GM13977 (cell line): ENCODE data around the gene MAST4.

Source experiments
- DNase-seq: peaks from one replicate; pipeline ENCODE4 v3.0.0; 2012; ENCODE audit warnings: low spot score
- in situ Hi-C: fragments of 300-500 bp; cut with MboI; formaldehyde crosslinking; loops from one replicate; pipeline ENCODE4 v1.12.0; 2022; ENCODE audit warnings: low sequenced_read_pairs, low pct_unique_long_range_greater_than_20kb, mixed read lengths, inconsistent platforms; ENCODE audit not compliant: unreplicated experiment
- TF ChIP-seq, protein P1 (sequence below): IDR thresholded peaks from 2 replicates; pipeline ENCODE4 v1.5.1; 2012; ENCODE audit warnings: mild to moderate bottlenecking, control low read depth; ENCODE audit not compliant: insufficient read depth; ENCODE audit errors: extremely low read depth, missing control alignments

MAST4 gene

DNA sequence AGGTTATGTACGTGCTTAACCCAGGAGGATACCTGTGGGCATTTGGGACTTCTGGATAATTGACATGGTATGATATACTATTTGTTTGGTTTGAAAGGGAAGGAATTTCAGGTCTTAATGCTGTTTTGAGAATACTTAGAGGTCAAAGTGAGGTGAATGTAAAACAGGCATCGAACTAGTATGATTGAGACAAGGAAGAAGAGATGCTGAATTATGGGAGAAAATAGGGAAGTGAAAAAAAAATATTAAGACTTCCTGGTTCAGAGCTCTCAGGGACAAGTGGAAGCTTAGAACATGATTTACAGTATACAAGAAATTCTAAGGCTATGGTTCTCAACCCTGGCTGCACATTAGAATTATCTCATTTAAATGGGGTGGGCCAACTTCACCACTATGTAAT lies 485.1 kb downstream of the MAST4 start:
- TF ChIP-seq, protein P1, sequence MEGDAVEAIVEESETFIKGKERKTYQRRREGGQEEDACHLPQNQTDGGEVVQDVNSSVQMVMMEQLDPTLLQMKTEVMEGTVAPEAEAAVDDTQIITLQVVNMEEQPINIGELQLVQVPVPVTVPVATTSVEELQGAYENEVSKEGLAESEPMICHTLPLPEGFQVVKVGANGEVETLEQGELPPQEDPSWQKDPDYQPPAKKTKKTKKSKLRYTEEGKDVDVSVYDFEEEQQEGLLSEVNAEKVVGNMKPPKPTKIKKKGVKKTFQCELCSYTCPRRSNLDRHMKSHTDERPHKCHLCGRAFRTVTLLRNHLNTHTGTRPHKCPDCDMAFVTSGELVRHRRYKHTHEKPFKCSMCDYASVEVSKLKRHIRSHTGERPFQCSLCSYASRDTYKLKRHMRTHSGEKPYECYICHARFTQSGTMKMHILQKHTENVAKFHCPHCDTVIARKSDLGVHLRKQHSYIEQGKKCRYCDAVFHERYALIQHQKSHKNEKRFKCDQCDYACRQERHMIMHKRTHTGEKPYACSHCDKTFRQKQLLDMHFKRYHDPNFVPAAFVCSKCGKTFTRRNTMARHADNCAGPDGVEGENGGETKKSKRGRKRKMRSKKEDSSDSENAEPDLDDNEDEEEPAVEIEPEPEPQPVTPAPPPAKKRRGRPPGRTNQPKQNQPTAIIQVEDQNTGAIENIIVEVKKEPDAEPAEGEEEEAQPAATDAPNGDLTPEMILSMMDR: no peak
- no peak for DNase-seq
- in situ Hi-C loops: no loop called here

DNA sequence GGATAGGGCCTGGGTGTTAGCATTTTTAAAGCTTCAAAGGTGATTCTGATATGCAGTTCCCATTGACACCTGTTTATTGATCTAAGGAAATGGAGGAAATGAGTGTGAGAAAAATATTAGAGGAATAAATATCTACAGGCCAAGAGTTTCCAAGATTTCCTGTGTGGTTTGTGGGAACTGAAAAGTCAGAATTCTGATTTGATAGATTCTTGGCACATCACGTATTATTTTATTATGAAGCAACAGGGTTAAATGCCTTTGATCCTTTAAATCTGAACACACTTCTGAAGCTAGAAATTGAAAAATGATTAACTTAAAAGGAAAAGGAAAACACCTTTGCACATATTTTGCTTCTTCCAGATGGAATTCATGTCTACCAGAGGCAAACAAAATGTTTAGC lies 486.7 kb downstream of the MAST4 start:
- no peak for DNase-seq
- in situ Hi-C loops: no loop called here
- TF ChIP-seq, protein P1: no peak

DNA sequence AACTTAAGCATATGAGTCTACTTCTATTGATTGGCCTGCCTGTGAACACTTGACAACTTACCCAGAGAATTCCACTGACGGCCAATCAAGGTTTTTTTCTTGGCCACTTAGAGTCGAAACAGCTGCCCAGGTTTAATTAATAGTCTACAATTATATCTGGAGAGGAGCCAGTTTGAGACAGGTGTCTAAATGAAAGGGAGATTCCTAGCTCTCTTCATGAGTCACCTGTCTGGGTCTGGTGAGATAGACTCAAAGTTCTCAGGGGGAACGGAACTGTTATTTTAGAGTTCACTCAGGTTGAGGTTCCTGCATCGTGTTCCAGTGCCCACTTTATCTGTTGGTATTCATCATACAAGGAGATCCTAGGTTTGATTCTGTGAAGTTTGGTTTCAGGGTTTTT lies 489.4 kb downstream of the MAST4 start:
- in situ Hi-C loops: no loop called here

DNA sequence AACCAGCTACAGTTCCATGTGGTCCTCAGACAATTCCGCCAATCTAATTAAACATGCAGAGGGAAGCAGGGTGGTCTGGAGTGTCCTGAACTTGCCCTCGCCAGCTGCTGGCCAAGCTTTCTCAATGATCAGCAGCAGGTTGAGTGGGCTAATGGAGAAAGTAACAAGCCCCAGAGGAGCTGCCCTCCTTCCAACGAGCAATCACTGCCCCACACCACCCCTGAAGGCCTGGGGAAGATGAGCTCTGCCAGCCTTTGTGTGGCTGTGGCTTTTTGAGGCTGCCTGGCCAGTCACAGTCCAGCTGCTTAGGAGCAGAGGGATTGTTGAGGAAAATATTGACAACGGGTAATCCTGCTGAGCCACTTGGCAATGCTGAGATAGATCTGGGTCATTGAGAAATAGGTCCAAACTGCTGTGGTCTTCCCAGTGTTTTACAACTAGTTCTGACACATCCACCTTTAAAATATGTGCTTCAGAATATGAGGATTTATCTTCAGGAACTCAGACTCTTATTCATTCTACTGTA lies 493.1 kb downstream of the MAST4 start:
- TF ChIP-seq, protein P1: no peak
- in situ Hi-C loops: no loop called here
- no peak for DNase-seq

More for the DNA sequence above, 489.4 kb downstream of the MAST4 start:
- TF ChIP-seq, protein P1: no peak
- DNase-seq: no peak

DNA sequence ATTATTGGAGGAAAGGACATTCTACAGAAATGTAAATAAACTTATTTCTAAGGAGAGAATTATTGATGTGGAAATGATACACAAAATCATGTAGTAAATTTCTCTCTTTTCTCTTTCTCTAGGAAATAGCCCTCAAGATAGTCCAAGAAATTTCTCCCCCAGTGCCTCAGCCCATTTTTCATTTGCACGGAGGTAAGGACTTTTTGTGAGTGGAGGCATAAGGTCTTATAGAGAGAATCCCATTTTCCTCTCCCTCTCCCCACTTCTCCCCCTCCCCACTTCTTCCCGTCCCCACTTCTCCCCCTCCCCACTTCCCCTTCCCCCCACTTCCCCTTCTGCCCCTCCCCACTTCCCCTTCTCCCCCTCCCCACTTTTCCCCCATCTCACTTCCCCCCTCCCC lies 493.8 kb downstream of the MAST4 start:
- TF ChIP-seq, protein P1: no peak
- in situ Hi-C loops: no loop called here
- DNase-seq: no peak

DNA sequence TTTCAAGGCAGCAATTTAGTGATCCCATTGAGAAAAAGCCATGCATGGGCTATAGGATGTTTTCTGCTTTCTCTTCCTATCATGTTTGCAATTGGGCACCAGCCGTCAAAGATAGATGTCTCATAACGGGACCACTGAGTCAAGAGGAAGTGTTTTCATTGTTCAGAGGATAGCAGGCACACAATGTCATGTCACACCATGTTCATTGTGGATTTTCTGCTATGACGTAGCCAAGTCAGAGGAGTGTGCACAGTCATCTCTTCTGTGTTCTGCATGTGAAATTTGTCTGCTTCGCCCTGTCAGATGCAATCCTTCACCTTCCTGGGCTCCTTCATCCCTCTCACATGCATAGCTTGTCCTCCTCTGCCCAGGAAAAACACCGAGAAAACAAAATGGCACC lies 494.4 kb downstream of the MAST4 start:
- DNase-seq: no peak
- TF ChIP-seq, protein P1: no peak
- in situ Hi-C loops: no loop called here

DNA sequence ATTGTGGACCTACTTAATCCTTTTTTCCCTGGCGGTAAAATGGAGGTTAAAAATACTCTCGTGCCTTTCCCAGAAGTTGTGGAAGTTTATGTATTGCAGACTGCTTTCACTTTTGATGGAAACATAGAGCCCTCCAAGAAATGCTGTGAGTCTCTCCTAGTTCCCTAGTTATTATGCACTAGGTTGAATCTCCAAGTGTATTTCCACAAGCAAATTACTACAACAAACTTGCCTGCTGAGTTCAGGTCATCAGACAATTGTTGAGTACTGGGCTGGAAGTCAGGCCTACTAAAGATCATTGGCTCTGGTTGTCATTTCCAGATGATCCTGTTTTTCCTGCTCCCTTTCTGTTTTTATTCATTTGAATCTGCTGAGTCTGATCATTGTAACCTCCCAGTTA lies 496.3 kb downstream of the MAST4 start:
- TF ChIP-seq, protein P1: no peak
- in situ Hi-C loops: no loop called here
- DNase-seq: no peak
